Dedifferentiated amniotic fluid mesenchymal stem cell (primary cell): ENCODE results near the gene CDKAL1.
"Not testable (repeated sequence)": the region's sequence is repeated elsewhere in the genome, so short reads cannot be mapped to it uniquely, and the experiment has no call there.

Experiments
- DNase-seq: peaks from one replicate; pipeline ENCODE4 v3.0.0-alpha.2; 2016; ENCODE audit errors: extremely low spot score

The CDKAL1 gene

DNA sequence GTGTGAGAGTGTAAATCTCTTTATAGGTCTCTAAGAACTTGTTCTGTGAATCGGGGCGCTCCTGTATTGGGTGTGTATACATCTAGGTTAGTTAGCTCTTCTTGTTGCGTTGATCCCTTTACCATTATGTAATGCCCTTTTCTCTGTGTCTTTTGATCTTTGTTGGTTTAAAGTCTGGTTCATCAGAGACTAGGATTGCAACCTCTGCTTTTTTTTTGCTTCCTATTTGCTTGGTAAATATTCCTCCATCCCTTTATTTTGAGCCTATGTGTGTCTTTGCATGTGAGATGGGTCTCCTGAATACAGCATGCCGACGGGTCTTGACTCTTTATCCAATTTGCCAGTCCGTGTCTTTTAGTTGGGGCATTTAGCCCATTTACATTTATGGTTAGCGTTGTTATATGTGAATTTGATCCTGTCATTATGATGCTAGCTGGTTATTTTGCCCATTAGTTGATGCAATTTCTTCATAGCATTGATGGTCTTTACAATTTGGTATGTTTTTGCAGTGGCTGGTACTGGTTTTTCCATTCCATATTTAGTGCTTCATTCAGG lies 60.1 kb downstream of the CDKAL1 start:
- DNase-seq, result not testable (repeated sequence)

DNA sequence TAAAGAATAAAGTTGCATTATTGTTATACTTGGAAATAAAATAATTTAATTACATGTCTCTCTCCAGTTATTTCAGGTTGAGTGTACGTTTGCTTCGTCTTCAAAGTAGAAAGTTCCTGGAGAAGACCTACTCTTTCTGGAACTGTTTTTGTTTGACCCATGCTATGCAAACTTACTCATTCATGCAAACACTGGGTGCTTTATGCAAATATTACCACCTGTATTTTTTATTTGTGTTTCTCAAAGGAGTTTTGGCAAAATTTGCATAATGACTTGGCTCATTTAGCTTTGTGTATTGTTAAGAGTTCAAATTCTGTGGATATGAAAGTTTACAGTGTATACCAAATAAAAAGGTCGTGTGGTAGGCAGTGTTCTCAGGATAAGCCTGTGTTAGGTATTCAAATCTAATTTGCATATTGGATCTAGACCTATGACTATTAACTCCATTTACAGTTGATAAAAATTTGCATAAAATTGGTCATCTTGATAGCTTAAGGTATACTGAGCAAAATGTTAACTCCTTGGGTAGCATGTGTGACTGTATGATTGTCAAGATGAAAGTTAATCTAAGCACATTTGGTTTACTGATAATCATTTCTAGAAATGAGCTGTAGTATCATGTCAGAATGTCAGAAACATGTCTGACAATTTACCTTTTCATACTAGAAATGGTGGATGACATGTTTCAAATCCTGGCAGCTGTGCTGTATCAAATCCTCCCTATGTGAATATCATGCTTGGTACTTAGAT lies 65.2 kb downstream of the CDKAL1 start:
- no peak for DNase-seq

DNA sequence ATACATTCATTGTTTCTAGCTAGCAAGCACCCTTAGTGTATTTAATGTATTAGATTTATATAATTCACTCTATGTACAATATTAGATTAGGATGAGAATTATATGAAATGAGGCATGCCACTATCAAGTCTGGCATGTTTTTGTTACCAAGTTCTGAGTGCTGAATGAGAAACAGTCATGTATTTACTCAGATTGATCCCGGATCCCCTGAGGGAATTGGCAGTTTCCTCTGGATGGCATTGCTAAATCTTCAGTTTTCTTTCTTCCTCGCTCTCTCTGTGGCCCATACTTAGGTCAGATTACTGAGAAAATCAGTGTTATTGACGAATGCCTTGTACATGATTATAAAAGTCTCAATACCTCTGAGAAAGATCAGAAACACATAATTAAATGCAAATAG lies 66.6 kb downstream of the CDKAL1 start:
- no peak for DNase-seq

DNA sequence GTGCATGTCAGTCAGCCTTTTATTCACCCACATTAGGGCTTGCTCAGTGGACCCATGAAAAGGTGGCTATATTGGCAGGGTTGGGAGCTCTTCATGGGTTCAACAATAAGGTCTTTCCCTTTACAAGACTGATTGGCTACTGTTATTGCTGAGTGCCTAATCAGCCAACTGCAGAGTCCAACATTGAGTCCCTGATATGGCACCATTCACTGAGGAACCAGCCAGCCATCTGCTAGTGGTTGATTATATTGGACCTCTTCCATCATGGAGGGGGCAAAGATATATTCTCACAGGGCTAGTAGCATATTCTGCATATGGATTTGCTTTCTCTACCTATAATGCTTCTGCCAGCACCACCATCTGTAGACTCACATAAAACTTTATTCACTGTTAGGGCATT lies 69.9 kb downstream of the CDKAL1 start:
- no peak for DNase-seq

DNA sequence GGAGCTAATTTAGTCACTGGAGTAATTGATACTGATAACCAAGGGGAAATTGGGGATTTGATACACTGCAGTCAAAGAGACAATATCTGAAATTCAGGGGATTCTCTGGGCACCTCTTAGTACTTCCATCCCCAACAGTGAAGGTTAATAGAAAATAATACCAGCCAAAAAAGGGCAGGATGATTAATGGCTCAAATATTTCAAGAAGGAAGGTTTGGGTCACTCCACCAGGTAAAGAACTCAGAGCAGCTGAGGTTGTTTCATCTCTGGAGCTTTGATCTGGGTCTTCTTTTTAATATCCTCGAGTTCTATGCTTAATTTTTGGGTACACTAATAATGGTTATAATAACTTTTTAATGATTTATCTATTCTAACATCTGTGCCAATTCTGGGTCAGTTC lies 70.8 kb downstream of the CDKAL1 start:
- DNase-seq, result no peak

DNA sequence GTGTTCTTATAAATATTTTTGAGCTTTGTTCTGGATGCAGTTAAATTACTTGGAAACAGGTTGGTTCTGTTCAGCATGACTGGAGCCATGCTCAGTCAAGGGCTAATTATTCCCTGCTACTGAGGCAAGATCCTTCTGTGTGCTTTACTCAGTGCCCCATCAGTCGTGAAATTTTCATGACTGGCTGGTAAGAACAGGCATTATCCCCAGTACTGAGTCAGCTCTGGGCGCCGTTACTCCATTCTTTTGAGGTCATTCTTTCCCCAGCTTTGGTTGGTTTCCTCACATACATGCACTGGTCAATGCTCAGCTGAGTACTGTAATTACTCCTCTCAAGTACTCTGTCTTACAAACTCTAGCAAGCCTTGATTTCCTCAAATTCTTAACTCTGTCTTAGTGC lies 71.3 kb downstream of the CDKAL1 start:
- no peak for DNase-seq

DNA sequence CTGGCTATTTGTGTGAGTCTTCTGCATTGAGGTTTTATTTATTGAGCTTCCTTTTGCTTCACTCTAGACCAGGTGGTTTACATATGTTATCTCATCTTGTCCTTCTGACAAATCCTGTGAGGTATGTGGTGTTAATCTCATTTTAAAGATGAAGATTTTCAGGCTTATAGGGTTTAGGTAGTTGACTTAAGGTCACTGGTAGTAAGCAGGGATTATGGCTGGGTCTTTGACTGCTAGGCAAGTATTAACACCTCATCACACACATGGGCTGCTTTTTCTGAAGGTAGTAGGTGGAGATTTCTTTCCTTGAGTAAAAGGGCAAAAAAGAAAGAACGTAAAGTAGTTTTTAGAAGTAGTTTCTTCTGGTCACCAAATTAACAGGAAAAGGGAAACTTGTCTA lies 72.6 kb downstream of the CDKAL1 start:
- DNase-seq, result no peak

DNA sequence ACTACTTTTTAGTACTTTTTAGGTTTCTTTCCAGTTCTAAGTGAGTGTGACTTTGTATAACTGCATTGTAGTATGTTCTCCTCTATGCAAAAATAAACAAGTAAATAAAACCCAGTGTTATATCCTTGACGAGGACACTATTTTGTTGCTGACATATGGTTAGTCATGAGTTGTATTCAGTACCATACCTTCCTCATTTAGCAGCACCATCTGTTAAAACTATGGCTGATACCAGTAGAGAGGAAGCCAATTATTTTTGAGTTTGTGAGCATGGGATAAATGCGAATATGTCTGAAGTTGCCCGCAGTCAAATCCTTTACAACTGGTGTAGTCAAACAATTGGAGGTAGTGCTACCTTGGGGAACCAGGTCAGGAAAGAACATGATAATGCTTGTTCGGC lies 74.1 kb downstream of the CDKAL1 start:
- no peak for DNase-seq

DNA sequence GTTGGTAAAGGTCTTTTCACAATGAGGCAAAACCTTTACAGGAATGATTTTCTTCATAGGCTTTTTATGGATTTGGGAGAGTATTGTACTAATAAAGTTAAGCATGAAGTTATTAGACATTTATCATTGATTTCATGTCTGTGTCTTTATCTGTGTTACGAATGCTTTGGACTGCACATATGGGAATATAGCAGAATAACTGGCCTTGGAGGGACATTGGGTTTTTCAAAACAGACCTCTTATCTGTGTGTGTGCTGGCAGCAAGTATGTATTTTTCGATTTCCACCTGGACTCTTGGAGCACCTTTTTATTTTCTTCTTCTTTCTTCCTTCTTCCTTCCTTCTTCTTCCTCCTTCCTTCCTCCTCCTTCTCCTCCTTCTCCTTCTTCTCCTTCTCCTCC lies 74.6 kb downstream of the CDKAL1 start:
- DNase-seq, result no peak

DNA sequence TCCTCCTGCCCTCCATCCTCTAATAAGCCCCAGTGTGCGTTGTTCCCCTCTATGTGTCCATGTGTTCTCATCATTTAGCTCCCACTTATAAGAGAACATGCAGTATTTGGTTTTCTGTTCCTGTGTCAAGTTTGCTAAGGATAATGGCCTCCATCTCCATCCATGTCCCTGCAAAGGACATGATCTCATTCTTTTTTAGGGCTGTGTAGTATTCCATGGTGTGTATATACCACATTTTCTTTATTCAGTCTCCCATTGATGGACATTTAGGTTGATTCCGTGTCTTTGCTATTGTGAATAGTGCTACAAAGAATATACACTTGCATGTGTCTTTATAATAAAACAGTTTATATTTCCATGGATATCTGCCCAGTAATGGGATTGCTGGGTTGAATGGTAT lies 75.7 kb downstream of the CDKAL1 start:
- DNase-seq, result not testable (repeated sequence)

DNA sequence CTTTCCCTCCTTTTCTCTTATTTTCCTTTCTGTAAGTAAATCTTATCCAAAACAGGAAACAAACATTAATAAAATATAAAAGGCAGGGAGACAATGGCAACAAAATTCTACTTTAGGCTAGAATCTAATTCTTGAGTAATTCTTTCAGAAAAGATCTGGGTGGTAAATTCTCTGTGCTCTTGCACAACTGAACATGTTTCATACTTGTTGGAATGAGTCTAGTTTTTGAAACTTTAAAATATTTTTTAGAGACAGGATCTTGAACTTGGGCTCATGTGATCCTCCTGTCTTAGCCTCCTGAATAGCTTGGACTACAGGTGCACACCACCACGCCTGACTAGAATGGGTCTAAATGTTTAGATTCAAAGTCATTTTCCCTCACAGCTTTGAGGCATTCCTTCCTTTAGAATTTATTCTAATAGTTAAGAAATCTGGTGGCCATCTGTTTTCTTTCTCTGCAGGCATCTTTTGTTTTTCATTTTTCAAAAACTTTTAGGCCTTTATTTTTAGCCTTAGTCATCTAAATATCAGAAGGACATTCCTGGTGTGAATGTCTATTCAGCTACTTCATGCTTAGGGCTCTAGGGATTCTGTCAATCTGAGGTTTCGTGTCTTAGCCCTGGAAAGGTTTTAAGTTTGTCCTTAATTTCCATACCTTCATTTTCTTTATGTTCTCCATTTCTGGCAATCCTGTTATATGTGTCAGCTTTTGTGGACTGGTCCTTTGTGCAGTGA lies 76.5 kb downstream of the CDKAL1 start:
- peak; percentile 26 for DNase-seq

DNA sequence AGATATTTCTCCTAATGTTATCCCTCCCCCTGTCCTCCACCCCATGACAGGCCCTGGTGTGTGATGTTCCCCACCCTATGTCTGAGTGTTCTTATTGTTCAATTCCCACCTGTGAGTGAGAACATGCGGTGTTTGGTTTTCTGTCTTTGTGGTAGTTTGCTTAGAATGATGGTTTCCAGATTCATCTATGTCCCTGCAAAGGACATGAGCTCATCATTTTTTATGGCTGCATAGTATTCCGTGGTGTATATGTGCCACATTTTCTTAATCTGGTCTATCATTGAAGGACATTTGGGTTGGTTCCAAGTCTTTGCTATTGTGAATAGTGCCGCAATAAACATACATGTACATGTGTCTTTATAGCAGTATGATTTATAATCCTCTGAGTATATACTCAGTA lies 83.3 kb downstream of the CDKAL1 start:
- not testable (repeated sequence) for DNase-seq

DNA sequence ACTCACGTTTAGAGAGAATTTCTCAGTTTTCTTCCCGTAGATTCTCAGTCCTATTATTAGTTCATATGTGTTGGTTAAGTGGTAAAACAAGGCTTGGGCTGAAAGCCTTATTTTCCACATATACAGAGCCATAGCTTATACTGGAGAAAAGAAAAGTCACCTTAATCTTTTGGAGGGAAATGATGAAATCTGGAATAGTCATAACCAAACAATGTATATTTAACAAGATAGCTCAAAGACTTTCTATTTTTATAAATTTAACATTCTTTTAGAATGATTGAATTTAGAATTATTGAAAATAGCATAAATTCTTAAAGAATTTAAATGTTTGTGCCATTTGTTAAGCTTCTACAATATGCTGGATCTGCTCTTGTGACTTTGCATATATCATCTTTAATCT lies 85.8 kb downstream of the CDKAL1 start:
- no peak for DNase-seq

DNA sequence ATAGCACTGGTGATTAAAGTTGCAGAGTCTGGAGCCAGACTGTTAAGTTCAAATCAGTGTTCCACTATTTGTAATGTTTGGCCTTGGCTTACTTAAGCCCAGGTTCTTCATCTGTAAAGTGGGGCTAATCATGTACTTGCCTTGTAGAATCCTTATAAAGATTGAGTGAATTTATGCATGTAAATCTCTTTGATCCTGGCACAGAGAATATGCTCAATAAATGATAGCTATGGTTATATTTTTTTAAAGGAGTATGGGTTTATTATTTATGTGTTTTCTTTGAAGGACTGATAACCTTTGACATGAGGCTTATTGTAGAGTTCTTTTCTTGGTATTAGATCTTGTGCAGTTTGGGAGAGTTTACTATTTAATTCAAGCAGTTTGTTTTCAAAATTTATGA lies 89.5 kb downstream of the CDKAL1 start:
- DNase-seq, result no peak

DNA sequence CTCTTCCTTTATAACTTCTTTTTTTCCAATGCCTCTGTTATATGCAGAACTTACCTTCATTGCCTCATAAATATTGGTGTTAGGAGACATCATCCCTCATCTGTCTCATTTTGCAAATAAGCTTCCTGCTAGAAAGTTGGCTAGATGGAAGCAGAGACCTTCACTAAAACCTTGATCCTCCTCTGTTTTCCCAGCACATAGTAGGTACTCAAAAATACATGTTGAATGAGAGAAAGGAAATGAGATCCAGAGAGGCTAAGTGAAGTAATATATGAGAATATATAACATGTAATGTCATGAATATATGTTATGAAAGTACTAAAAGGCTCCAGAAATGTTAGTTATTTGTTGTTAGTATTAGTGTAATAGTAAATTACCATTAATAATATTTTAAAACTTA lies 91.9 kb downstream of the CDKAL1 start:
- no peak for DNase-seq

DNA sequence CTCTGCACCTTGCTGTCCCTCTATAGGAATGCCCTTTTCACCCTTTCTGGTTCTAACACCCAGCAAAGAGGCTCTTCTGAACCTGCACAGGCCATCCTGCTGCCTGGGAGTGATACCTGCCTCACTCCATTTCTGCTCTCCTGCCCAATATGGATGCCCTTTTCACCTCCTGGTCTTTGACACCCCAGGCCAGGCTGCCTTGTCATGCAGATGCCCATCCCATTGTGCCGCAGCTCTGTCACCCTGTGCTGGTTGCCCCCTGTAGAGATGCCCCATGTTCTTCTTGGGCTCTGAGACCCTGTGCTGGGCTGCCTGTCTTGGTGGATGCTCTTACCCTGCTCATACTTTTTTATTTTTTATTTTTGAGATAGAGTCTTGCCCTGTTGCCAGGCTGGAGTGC lies 95.3 kb downstream of the CDKAL1 start:
- DNase-seq, result no peak

DNA sequence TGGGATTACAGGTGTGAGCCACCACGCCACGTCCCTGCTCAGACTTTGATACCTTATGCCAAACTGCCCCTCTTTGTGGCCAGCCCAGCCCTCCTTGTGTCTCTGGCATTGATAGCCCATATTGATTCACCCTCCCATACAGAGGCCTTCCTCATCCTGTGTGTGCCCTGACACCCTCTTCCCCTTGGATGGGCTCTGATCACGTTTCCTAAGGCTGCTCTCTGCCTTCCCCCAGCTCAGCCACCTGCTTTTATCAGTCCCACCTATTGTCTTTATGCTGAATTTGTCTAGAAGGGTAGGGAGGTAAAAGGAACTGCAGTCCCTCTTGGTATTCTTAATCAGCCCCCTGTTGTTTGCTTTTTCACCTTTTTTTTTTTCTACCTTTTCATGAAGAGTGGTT lies 95.9 kb downstream of the CDKAL1 start:
- DNase-seq, result no peak

DNA sequence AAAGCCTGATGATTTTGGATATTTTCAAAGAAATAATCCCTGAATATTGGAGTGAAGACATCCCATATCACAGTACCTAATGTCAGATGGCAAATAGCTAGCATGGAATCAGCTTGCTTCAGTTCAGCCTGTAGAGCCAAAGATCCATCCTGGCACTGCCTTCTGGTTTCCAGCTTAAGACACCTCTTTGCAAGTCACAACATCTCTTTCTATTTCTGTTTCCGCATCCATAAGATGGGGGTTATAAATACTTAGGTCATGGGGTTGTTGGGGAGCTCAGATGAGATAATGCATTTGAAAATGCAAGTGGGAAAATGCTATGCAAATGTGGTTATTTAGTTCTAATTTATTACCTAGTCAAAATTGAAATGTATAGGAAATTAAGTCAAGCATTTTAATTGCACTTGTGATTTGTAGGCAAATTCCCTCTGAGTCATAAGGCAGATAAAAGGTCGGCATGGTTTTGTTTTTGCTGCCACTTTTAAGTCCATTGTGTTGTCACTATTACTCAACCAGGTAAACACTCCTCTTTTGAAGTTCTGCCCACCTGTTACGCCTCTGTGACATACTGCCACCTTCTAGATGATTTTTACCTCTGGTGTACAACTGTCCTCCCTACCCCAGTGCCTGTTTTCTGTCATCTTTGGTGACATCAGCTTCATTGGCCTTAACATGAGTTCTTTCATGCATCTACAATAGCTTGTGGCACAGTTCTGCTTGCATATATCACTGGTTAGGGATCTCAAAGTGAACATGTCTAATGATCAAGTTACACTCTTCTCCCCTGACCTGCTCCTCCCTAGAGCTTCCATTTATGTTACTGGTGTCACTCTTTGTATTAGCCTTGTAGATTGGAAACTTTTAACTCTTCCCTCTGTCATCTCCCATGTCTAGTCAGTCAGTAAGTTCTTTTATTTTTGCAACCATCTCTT lies 96.6 kb downstream of the CDKAL1 start:
- DNase-seq, result no peak

DNA sequence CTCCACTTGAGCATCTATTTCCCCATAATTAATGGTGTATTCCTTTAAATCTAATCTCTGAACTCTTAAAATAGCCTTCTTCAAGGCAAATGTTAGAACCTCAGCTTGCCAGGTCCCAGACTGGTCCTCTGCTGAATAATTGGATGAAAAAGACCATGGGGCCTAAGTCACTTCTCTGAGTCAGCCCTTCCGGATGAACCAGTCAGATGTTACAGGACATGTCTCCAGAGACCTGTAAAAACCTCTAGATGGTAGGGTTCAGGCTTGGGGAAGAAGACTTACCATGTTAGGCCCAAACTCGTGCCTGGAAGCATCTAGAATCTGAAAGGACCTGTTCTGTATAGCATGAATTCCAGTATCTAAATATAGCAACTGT lies 97.3 kb downstream of the CDKAL1 start:
- DNase-seq, result no peak

DNA sequence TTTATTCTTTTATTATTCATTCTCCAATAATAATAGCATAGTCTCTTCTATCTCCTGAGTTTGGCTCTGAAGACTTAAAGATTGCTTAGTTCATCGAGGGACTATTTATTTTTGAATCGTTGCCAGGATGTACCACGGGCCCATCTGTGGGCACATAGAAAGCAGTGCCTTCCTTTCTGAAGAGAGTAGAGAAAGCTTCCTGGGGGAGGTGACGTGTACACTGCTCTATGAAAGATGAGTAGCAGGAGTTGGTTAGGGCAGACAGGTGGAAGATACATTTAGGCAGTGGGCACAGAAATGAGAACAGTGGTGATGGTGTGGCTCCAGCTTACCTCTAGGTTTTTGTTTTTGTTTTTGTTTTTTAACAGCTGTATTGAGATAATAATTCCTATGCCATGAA lies 98.4 kb downstream of the CDKAL1 start:
- DNase-seq, result no peak

DNA sequence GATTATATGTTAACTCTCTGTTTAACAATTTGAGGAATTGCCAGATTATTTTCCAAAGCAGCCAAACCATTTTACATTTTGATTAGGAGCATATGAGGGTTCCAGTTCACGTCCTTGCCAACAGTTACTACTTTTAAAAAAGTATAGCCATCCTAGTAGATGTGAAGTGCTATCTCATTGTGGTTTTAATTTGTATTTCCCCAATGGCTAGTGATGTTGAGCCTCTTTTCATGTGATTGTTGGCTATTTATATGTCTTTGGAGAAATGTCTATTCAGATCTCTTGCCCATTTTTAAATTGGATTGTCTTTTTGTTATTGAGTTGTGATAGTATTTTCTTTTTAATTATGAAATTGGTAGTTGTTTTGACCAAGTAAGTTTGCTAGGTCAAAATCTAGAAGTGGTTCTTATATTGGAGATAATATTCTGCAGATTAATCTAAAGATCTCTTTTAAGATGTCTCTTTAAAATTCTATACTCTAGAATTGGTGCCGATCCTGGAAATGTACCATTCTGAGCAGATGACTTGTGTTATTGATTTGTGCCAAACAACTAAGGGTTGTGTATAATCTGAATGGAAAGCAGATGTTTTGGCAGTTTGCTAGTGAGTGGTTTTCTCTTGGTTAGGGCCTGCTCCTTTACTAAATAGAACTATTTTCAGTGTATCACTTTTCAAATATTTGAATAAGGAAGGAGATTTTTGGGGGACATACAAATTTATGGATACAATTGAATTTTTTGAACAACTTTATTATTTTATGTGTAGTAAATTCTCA lies 99.5 kb downstream of the CDKAL1 start:
- DNase-seq, result no peak
